ENCODE data around the gene LRBA.

Gene LRBA

GRCh38 chr4:151021637-151022334, 6.7 kb upstream of the LRBA start:
- no peak for DNase-seq (ENCODE audit: low spot score)
- TF ChIP-seq CTCF (IDR thresholded peaks at IDR 0.05; ENCODE audit: extremely low read depth, insufficient read depth, missing control alignments) = no peak
- in situ Hi-C loops (cut with MboI; ENCODE audit: low pct_unique_long_range_greater_than_20kb, low sequenced_read_pairs, unreplicated experiment) = no loop called here

GRCh38 chr4:151015459-151016347, 619 bp upstream of the LRBA start:
- DNase-seq (ENCODE audit: low spot score) = peak; percentile 91
- in situ Hi-C loops (cut with MboI; ENCODE audit: low pct_unique_long_range_greater_than_20kb, low sequenced_read_pairs, unreplicated experiment) = no loop called here
- TF ChIP-seq CTCF (IDR thresholded peaks at IDR 0.05; ENCODE audit: extremely low read depth, insufficient read depth, missing control alignments) = no peak

- in situ Hi-C loops (cut with MboI; ENCODE audit: low pct_unique_long_range_greater_than_20kb, low sequenced_read_pairs, unreplicated experiment) = no loop called here
- no peak for DNase-seq (ENCODE audit: low spot score)
- TF ChIP-seq CTCF (IDR thresholded peaks at IDR 0.05; ENCODE audit: extremely low read depth, insufficient read depth, missing control alignments) = no peak
These were observed 1.1 kb downstream of the LRBA start for GRCh38 chr4:151013944-151014343.

GRCh38 chr4:151013491-151013890, 1.6 kb downstream of the LRBA start:
- in situ Hi-C loops (cut with MboI; ENCODE audit: low pct_unique_long_range_greater_than_20kb, low sequenced_read_pairs, unreplicated experiment) = no loop called here
- no peak for TF ChIP-seq CTCF (IDR thresholded peaks at IDR 0.05; ENCODE audit: extremely low read depth, insufficient read depth, missing control alignments)
- DNase-seq (ENCODE audit: low spot score) = no peak

- no peak for DNase-seq (ENCODE audit: low spot score)
- no peak for TF ChIP-seq CTCF (IDR thresholded peaks at IDR 0.05; ENCODE audit: extremely low read depth, insufficient read depth, missing control alignments)
- in situ Hi-C loops (cut with MboI; ENCODE audit: low pct_unique_long_range_greater_than_20kb, low sequenced_read_pairs, unreplicated experiment) = no loop called here
These were observed 2.3 kb downstream of the LRBA start for GRCh38 chr4:151012820-151013219.

GRCh38 chr4:151012376-151012775, 2.7 kb downstream of the LRBA start:
- in situ Hi-C loops (cut with MboI; ENCODE audit: low pct_unique_long_range_greater_than_20kb, low sequenced_read_pairs, unreplicated experiment) = no loop called here
- no peak for TF ChIP-seq CTCF (IDR thresholded peaks at IDR 0.05; ENCODE audit: extremely low read depth, insufficient read depth, missing control alignments)
- no peak for DNase-seq (ENCODE audit: low spot score)

All from GM13977 (cell line).